B cell (primary cell): Measurements from ENCODE around the gene F12. TPM values are rescaled to one million over a fixed set of nuclear protein-coding genes. Genes with fewer than 3 reads are reported as not detected.
A peak's percentile ranks its signal among the peaks of the same experiment; 100 is the strongest.

Experiments
- ATAC-seq: fragments of 200-7000 bp; cut with Tn5 transposase; one replicate; pipeline ENCODE4 v1.10.0; 2021; ENCODE audit warnings: low read depth, mild to moderate bottlenecking, moderate number of reproducible peaks, moderate library complexity
- CTCF ChIA-PET: fragments of 350-600 bp; sonication (Branson Sonifier 250); formaldehyde crosslinking; loops from one replicate; lab custom pipeline; 2021; ENCODE audit warnings: antibody characterized with exemption, inconsistent platforms; lab: Charles Lee
- POLR2A ChIA-PET: fragments of 350-600 bp; sonication (Branson Sonifier 250); formaldehyde crosslinking; loops from one replicate; lab custom pipeline; 2021; ENCODE audit warnings: antibody characterized with exemption; lab: Charles Lee
- DNase-seq: peaks from one replicate; pipeline ENCODE4 v3.0.0; 2013
- H2AFZ ChIP-seq: 2 replicates; pipeline ENCODE4 v1.6.1; 2012; ENCODE audit warnings: mild to moderate bottlenecking, low read depth, low read length; ENCODE audit not compliant: insufficient read depth, poor library complexity, severe bottlenecking
- H3K27ac ChIP-seq, 2 donors: 1 replicate in 1 of 2; 2 replicates in 1 of 2; pipeline ENCODE4 v1.5.1; 2012 to 2013; ENCODE audit warnings: low read length in 2 of 2, mild to moderate bottlenecking in 2 of 2, moderate library complexity in 1 of 2
- H3K27me3 ChIP-seq, 4 experiments: fragments of 200-600 bp in 1 of 4; sonication (generic) in 1 of 4; replicated peaks in 1 of 4; 1 replicate in 2 of 4; 2 replicates in 2 of 4; pipeline versions ENCODE4 v1.6.1 to v1.7.0; 2013 to 2016; ENCODE audit warnings: low read length in 3 of 4, mild to moderate bottlenecking in 2 of 4, mixed read lengths in 1 of 4, moderate library complexity in 1 of 4; ENCODE audit not compliant: insufficient read depth in 4 of 4, control insufficient read depth in 3 of 4; ENCODE audit errors: control extremely low read depth in 1 of 4
- H3K36me3 ChIP-seq, 2 experiments: replicated peaks in 1 of 2; 1 replicate in 1 of 2; 2 replicates in 1 of 2; pipeline versions ENCODE4 v1.6.1 to v1.7.1; 2013; ENCODE audit warnings: low read length in 1 of 2; ENCODE audit not compliant: insufficient read depth in 2 of 2, control insufficient read depth in 1 of 2; ENCODE audit errors: control extremely low read depth in 1 of 2, extremely low read depth in 1 of 2
- H3K4me1 ChIP-seq, 2 donors: fragments of 200-600 bp in 1 of 2; sonication (generic) in 1 of 2; 1 replicate in 1 of 2; 2 replicates in 1 of 2; pipeline versions ENCODE4 v1.5.1 to v1.6.1; 2013 to 2017; ENCODE audit warnings: low read length in 2 of 2; ENCODE audit not compliant: control insufficient read depth in 2 of 2, insufficient read depth in 2 of 2
- H3K4me2 ChIP-seq: replicated peaks from 2 replicates; pipeline ENCODE3; 2012; ENCODE audit warnings: mild to moderate bottlenecking, low read depth, low read length; ENCODE audit not compliant: poor library complexity, severe bottlenecking
- H3K4me3 ChIP-seq, 5 experiments: fragments of 200-600 bp in 1 of 5; sonication (generic) in 1 of 5; 1 replicate in 3 of 5; 2 replicates in 2 of 5; pipeline versions ENCODE4 v1.5.1 to v1.7.0; 2011 to 2016; ENCODE audit warnings: low read length in 4 of 5, mild to moderate bottlenecking in 4 of 5, low read depth in 2 of 5, control low read depth in 1 of 5, moderate library complexity in 1 of 5; ENCODE audit not compliant: insufficient read depth in 1 of 5; ENCODE audit errors: control extremely low read depth in 1 of 5, extremely low read depth in 1 of 5
- H3K79me2 ChIP-seq: fragments of 200-600 bp; sonication (generic); one replicate; pipeline ENCODE4 v1.6.0; 2016; ENCODE audit warnings: low read length; ENCODE audit not compliant: control insufficient read depth, insufficient read depth
- H3K9ac ChIP-seq: fragments of 200-600 bp; sonication (generic); 2 replicates; pipeline ENCODE4 v1.6.1; 2017; ENCODE audit warnings: mild to moderate bottlenecking, low read length, moderate library complexity
- H3K9me3 ChIP-seq, 3 donors: one replicate each; pipeline versions ENCODE4 v1.6.1 to v1.7.1; 2013; ENCODE audit warnings: low read length in 2 of 3; ENCODE audit not compliant: control insufficient read depth in 2 of 3, insufficient read depth in 1 of 3; ENCODE audit errors: control extremely low read depth in 1 of 3
- H4K20me1 ChIP-seq: 2 replicates; pipeline ENCODE4 v1.6.0; 2012; ENCODE audit warnings: mild to moderate bottlenecking, low read length; ENCODE audit not compliant: insufficient read depth, control insufficient read depth, poor library complexity, severe bottlenecking
- H3K27ac Mint-ChIP-seq: one replicate; pipeline ENCODE4 v1.8.0; 2021; ENCODE audit warnings: mixed read lengths
- H3K27me3 Mint-ChIP-seq: one replicate; pipeline ENCODE4 v1.8.0; 2021; ENCODE audit warnings: mixed read lengths
- H3K4me1 Mint-ChIP-seq: one replicate; pipeline ENCODE4 v1.8.0; 2021; ENCODE audit warnings: mixed read lengths
- H3K4me3 Mint-ChIP-seq: one replicate; pipeline ENCODE4 v1.8.0; 2021; ENCODE audit warnings: mixed read lengths
- H3K9me3 Mint-ChIP-seq: one replicate; pipeline ENCODE4 v1.8.0; 2022; ENCODE audit warnings: mixed read lengths; ENCODE audit not compliant: insufficient read depth
- EZH2 ChIP-seq: IDR thresholded peaks from 2 replicates; pipeline ENCODE4 v1.6.1; 2012; ENCODE audit warnings: borderline replicate concordance, low read depth, mild to moderate bottlenecking, moderate library complexity, low read length; ENCODE audit not compliant: insufficient read depth, poor library complexity, severe bottlenecking
- WGBS: methylation state at CpG from one replicate; pipeline ENCODE4 v1.1.5; 2013; ENCODE audit warnings: missing lambda C conversion rate; ENCODE audit not compliant: insufficient coverage; 5-methylcytosine and 5-hydroxymethylcytosine counted together
- intact Hi-C: fragments of 100-400 bp; cut with micrococcal nuclease; formaldehyde crosslinking; loops from one replicate; pipeline ENCODE4 v1.10.0; 2022
- polyA plus RNA-seq: library from polyadenylated mRNA; depleted of rRNA; stranded (reverse); fragments of >200 nt; gene quantifications from 2 replicates; pipeline ENCODE4 v1.2.3, GENCODE V29; 2012
- total RNA-seq, 2 donors: library from RNA; stranded (reverse); fragments of 120-200 nt in 1 of 2; gene quantifications; 1 replicate in 1 of 2; 2 replicates in 1 of 2; pipeline versions ENCODE4 v1.2.3 to v1.2.4, GENCODE V29; 2013 to 2022
- TF ChIP-seq, protein P1 (sequence below): fragments of 200-600 bp; IDR thresholded peaks from one replicate; pipeline ENCODE4 v1.8.0; 2022; ENCODE audit warnings: antibody characterized with exemption, mild to moderate bottlenecking

The F12 gene
- total and polyA plus RNA-seq, 2 donors (not counting 1 experiment from before 2014, with no cell fraction given): 3.1 TPM; not detected in 1

DNA sequence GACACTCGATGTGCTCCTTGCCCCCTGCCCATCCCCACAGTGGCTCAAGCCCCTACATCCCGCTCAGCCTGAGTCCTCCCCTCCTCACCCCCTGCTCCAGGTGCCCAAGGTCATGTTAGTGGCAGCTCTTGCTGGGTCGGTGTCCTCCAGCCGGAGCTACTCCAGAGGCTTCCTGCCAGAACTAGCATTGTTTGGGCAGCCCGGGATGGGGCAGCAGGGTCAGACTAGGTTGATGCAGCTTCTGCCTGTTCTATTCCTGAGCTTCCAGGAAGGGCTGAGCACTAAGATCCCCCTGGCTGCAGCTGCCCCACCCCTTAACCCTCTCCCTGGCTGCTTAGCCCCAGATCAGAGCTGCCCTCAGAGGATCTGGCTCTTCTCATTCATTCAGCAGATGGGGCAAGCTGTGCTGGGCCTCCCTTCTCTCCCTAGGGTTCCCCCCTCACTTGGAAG, 51.0 kb downstream of the F12 start:
- H3K4me1 ChIP-seq: peaks cover 61 to 68% of the 10 kb centered on the region in 2 donors
- H3K27ac Mint-ChIP-seq: peak overlapping the region; percentile 95
- H3K36me3 ChIP-seq: peaks cover 0 to 16% of the 10 kb centered on the region in 2 experiments
- peak overlapping the region; percentile 79 for H2AFZ ChIP-seq
- peak overlapping the region; percentile 89 for H3K9ac ChIP-seq
- DNase-seq (no peak), ATAC-seq (no peak)
- H3K4me1 Mint-ChIP-seq: peaks cover 78% of the 10 kb centered on the region
- intact Hi-C loops: no loop called here
- H3K4me2 ChIP-seq: peak overlapping the region; percentile 99
- H4K20me1 ChIP-seq: peaks cover 50% of the 10 kb centered on the region
- H3K9me3 Mint-ChIP-seq: no peaks in the 10 kb centered on the region
- ChIA-PET CTCF (interaction anchor here (1.0 to 7.2 kb wide), 6 partner anchors 13 to 97 kb away, joined by 3 to 60 read pairs (median 3); no protein-coding TSS in a partner anchor), POLR2A (no interaction called here)
- no peaks in the 10 kb centered on the region for H3K27me3 ChIP-seq
- H3K4me3 Mint-ChIP-seq: peak overlapping the region; percentile 87
- peak overlapping the region; percentile 74 to 96 (median 92) for H3K4me3 ChIP-seq
- peak overlapping the region; percentile 62 to 80 for H3K27ac ChIP-seq
- H3K9me3 ChIP-seq: no peaks in the 10 kb centered on the region
- no peak for TF ChIP-seq EZH2
- TF ChIP-seq, protein P1, sequence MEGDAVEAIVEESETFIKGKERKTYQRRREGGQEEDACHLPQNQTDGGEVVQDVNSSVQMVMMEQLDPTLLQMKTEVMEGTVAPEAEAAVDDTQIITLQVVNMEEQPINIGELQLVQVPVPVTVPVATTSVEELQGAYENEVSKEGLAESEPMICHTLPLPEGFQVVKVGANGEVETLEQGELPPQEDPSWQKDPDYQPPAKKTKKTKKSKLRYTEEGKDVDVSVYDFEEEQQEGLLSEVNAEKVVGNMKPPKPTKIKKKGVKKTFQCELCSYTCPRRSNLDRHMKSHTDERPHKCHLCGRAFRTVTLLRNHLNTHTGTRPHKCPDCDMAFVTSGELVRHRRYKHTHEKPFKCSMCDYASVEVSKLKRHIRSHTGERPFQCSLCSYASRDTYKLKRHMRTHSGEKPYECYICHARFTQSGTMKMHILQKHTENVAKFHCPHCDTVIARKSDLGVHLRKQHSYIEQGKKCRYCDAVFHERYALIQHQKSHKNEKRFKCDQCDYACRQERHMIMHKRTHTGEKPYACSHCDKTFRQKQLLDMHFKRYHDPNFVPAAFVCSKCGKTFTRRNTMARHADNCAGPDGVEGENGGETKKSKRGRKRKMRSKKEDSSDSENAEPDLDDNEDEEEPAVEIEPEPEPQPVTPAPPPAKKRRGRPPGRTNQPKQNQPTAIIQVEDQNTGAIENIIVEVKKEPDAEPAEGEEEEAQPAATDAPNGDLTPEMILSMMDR: no peak
- 4% methylated on average over 5 of the region's 5 CpGs for WGBS
- no peaks in the 10 kb centered on the region for H3K27me3 Mint-ChIP-seq
- peaks cover 59% of the 10 kb centered on the region for H3K79me2 ChIP-seq
